ENCODE measurements around the gene AP3S1. TPM values are rescaled to one million over a fixed set of nuclear protein-coding genes. Genes with fewer than 3 reads are reported as not detected.
"Not testable (repeated sequence)": the region's sequence is repeated elsewhere in the genome, so short reads cannot be mapped to it uniquely, and the experiment has no call there.

AP3S1 gene
- total RNA-seq, 4 donors from 2014 or later = 59.2 to 207 (median 149) TPM

GRCh38 chr5:115820846-115821245 lies 20.9 kb upstream of the AP3S1 start:
- Histone ChIP-seq H3K9me3 (no peaks in the 10 kb centered on the region), H3K27me3 (no peaks in the 10 kb centered on the region), H3K36me3 (no peaks in the 10 kb centered on the region), H3K27ac (no peak overlapping the region), H3K4me3 (replicated peaks in 1 of 3) (no peak overlapping the region), H3K4me1 (peaks cover 3 to 8% of the 10 kb centered on the region in 2 donors)
- DNase-seq = no peak
- intact Hi-C loops (cut with DNase I) = no loop called here
- WGBS, 2 donors = 91 to 96% methylated on average over 1 of the region's 1 CpG
- TF ChIP-seq POLR2A (IDR thresholded peaks at IDR 0.05) (no peak), CTCF (IDR thresholded peaks at IDR 0.05) (no peak)

GRCh38 chr5:115824983-115825382 lies 16.8 kb upstream of the AP3S1 start:
- H3K27ac ChIP-seq; intact Hi-C loops (cut with DNase I); H3K9me3 ChIP-seq; DNase-seq; H3K4me1 ChIP-seq; H3K4me3 ChIP-seq (replicated peaks in 1 of 3); H3K27me3 ChIP-seq: not testable (repeated sequence)
- WGBS, 2 donors = 93 to 100% methylated on average over 1 of the region's 1 CpG
- H3K36me3 ChIP-seq = peaks cover 5 to 14% of the 10 kb centered on the region in 2 donors

GRCh38 chr5:115825948-115826347 lies 15.8 kb upstream of the AP3S1 start:
- no peak overlapping the region for H3K27ac ChIP-seq
- intact Hi-C loops (cut with DNase I) = no loop called here
- H3K4me3 ChIP-seq (replicated peaks in 1 of 3) = no peak overlapping the region
- WGBS, 2 donors = 97 to 98% methylated on average over 4 of the region's 4 CpGs
- peaks cover 5 to 14% of the 10 kb centered on the region in 2 donors for H3K36me3 ChIP-seq
- no peaks in the 10 kb centered on the region for H3K27me3 ChIP-seq
- H3K4me1 ChIP-seq = no peaks in the 10 kb centered on the region
- no peak for DNase-seq
- TF ChIP-seq CTCF (IDR thresholded peaks at IDR 0.05) = no peak
- TF ChIP-seq POLR2A (IDR thresholded peaks at IDR 0.05) = no peak
- H3K9me3 ChIP-seq = no peaks in the 10 kb centered on the region

- Histone ChIP-seq H3K36me3 (peaks cover 12 to 29% of the 10 kb centered on the region in 2 donors), H3K27me3 (no peaks in the 10 kb centered on the region), H3K9me3 (no peaks in the 10 kb centered on the region), H3K4me1 (no peaks in the 10 kb centered on the region), H3K4me3 (replicated peaks in 1 of 3) (no peak overlapping the region), H3K27ac (no peak overlapping the region)
- TF ChIP-seq POLR2A (IDR thresholded peaks at IDR 0.05) (no peak), CTCF (IDR thresholded peaks at IDR 0.05) (no peak)
- intact Hi-C loops (cut with DNase I) = no loop called here
- DNase-seq = no peak
- 83 to 94% methylated on average over 5 of the region's 5 CpGs for WGBS, 2 donors
These were observed 11.8 kb upstream of the AP3S1 start for GRCh38 chr5:115829913-115830312.

GRCh38 chr5:115831163-115831768 lies 10.5 kb upstream of the AP3S1 start:
- no peaks in the 10 kb centered on the region for H3K4me1 ChIP-seq
- no peaks in the 10 kb centered on the region for H3K9me3 ChIP-seq
- TF ChIP-seq CTCF (IDR thresholded peaks at IDR 0.05) (peak; percentile 28 to 77 (median 44)), POLR2A (IDR thresholded peaks at IDR 0.05) (no peak)
- H3K4me3 ChIP-seq (replicated peaks in 1 of 3) = no peak overlapping the region
- peaks cover 12 to 38% of the 10 kb centered on the region in 2 donors for H3K36me3 ChIP-seq
- H3K27me3 ChIP-seq = no peaks in the 10 kb centered on the region
- WGBS, 2 donors = 54 to 61% methylated on average over 2 of the region's 2 CpGs
- no peak overlapping the region for H3K27ac ChIP-seq
- intact Hi-C loops (cut with DNase I) = no loop called here
- no peak for DNase-seq
